ENCODE data around the gene KRTAP9-1.

DNA sequence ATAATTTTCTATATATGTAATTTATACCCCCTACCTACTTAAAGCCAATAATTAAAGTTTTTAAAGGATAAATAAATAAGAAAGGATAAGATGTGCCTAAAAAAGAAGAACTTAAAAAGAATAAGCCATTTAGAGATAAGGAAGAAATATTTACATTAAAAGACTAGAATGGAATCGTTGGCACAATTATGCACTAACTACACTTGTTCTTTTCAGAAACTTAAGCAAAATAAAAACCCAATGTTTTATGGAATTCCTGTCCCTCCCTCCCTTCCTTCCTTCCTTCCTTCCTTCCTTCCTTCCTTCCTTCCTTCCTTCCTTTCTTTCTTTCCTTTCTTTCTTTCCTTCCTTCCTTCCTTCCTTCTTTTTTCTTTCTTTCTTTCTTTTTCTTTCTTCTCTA lies 44.8 kb upstream of the KRTAP9-1 start:
- no peak for TF ChIP-seq CTCF (conservative IDR thresholded peaks at IDR 0.05; ENCODE audit: low read length)
- TF ChIP-seq EZH2phosphoT487 (IDR thresholded peaks at IDR 0.05; ENCODE audit: borderline replicate concordance), result no peak
